Measurements from ENCODE around the gene PERP. TPM values are rescaled to one million over a fixed set of nuclear protein-coding genes. Genes with fewer than 3 reads are reported as not detected.
A peak's percentile ranks its signal among the peaks of the same experiment; 100 is the strongest.

PERP gene
- total RNA-seq, 1 donor from 2014 or later, result 161 TPM

- peaks cover 4% of the 10 kb centered on the region for H3K36me3 ChIP-seq (ENCODE audit: control insufficient read depth, insufficient read depth, low read length)
- DNase-seq (ENCODE audit: low read depth) (no peak), FAIRE-seq (no peak)
- TF ChIP-seq, protein P1, sequence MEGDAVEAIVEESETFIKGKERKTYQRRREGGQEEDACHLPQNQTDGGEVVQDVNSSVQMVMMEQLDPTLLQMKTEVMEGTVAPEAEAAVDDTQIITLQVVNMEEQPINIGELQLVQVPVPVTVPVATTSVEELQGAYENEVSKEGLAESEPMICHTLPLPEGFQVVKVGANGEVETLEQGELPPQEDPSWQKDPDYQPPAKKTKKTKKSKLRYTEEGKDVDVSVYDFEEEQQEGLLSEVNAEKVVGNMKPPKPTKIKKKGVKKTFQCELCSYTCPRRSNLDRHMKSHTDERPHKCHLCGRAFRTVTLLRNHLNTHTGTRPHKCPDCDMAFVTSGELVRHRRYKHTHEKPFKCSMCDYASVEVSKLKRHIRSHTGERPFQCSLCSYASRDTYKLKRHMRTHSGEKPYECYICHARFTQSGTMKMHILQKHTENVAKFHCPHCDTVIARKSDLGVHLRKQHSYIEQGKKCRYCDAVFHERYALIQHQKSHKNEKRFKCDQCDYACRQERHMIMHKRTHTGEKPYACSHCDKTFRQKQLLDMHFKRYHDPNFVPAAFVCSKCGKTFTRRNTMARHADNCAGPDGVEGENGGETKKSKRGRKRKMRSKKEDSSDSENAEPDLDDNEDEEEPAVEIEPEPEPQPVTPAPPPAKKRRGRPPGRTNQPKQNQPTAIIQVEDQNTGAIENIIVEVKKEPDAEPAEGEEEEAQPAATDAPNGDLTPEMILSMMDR (IDR thresholded peaks at IDR 0.05; ENCODE audit: insufficient read depth, low read length, severe bottlenecking), result peak; percentile 0
- peak overlapping the region; percentile 88 for H3K4me3 ChIP-seq (ENCODE audit: low read depth, low read length)
- no peaks in the 10 kb centered on the region for H3K27me3 ChIP-seq (ENCODE audit: control insufficient read depth, insufficient read depth, low read length)
These were observed 753 bp upstream of the PERP start for GRCh38 chr6:138107752-138108592.

- DNase-seq (ENCODE audit: low read depth), result no peak
- Histone ChIP-seq H3K4me3 (ENCODE audit: low read depth, low read length) (peak overlapping the region; percentile 88), H3K27me3 (ENCODE audit: control insufficient read depth, insufficient read depth, low read length) (no peaks in the 10 kb centered on the region), H3K36me3 (ENCODE audit: control insufficient read depth, insufficient read depth, low read length) (peaks cover 4% of the 10 kb centered on the region)
- TF ChIP-seq, protein P1 (IDR thresholded peaks at IDR 0.05; ENCODE audit: insufficient read depth, low read length, severe bottlenecking), result no peak
- no peak for FAIRE-seq
These were observed 548 bp downstream of the PERP start for GRCh38 chr6:138106665-138107077.

- Histone ChIP-seq H3K36me3 (ENCODE audit: control insufficient read depth, insufficient read depth, low read length) (peaks cover 4% of the 10 kb centered on the region), H3K4me3 (ENCODE audit: low read depth, low read length) (peak overlapping the region; percentile 88), H3K27me3 (ENCODE audit: control insufficient read depth, insufficient read depth, low read length) (no peaks in the 10 kb centered on the region)
- DNase-seq (ENCODE audit: low read depth) (peak; percentile 55), FAIRE-seq (no peak)
- TF ChIP-seq, protein P1 (IDR thresholded peaks at IDR 0.05; ENCODE audit: insufficient read depth, low read length, severe bottlenecking), result no peak
These were observed 1.1 kb downstream of the PERP start for GRCh38 chr6:138105880-138106664.

- Histone ChIP-seq H3K4me3 (ENCODE audit: low read depth, low read length) (peak overlapping the region; percentile 88), H3K27me3 (ENCODE audit: control insufficient read depth, insufficient read depth, low read length) (no peaks in the 10 kb centered on the region), H3K36me3 (ENCODE audit: control insufficient read depth, insufficient read depth, low read length) (peaks cover 4% of the 10 kb centered on the region)
- TF ChIP-seq, protein P1 (IDR thresholded peaks at IDR 0.05; ENCODE audit: insufficient read depth, low read length, severe bottlenecking), result no peak
- DNase-seq (ENCODE audit: low read depth) (peak; percentile 94), FAIRE-seq (no peak)
These were observed 1.8 kb downstream of the PERP start for GRCh38 chr6:138105446-138105845.

GRCh38 chr6:138104618-138105213 lies 2.5 kb downstream of the PERP start:
- FAIRE-seq (no peak), DNase-seq (ENCODE audit: low read depth) (peak; percentile 47)
- Histone ChIP-seq H3K36me3 (ENCODE audit: control insufficient read depth, insufficient read depth, low read length) (peaks cover 4% of the 10 kb centered on the region), H3K27me3 (ENCODE audit: control insufficient read depth, insufficient read depth, low read length) (no peaks in the 10 kb centered on the region), H3K4me3 (ENCODE audit: low read depth, low read length) (peak overlapping the region; percentile 88)
- TF ChIP-seq, protein P1 (IDR thresholded peaks at IDR 0.05; ENCODE audit: insufficient read depth, low read length, severe bottlenecking), result no peak

All from bronchial epithelial cell (primary cell).